GM21381 (cell line): ENCODE measurements around the gene OR1G1.
"Not testable (repeated sequence)": the region's sequence is repeated elsewhere in the genome, so short reads cannot be mapped to it uniquely, and the experiment has no call there.

Source experiments
- ATAC-seq: cut with Tn5 transposase; IDR thresholded peaks from one replicate; pipeline ENCODE4 v1.9.1; 2021; ENCODE audit warnings: mild to moderate bottlenecking, moderate library complexity; ENCODE audit not compliant: unreplicated experiment

Gene OR1G1

GRCh38 chr17:3127451-3127850 is at the start of gene OR1G1:
Gene OR1G1 (minus strand): TSS chr17:3127551. CDS start chr17:3127551, 0 bp downstream.
- ATAC-seq = no peak

- no peak for ATAC-seq
These were observed 40.2 kb upstream of the OR1G1 start for GRCh38 chr17:3167574-3167973.

- no peak for ATAC-seq
These were observed 29.9 kb upstream of the OR1G1 start for GRCh38 chr17:3157218-3157617.

- not testable (repeated sequence) for ATAC-seq
These were observed 10.1 kb upstream of the OR1G1 start for GRCh38 chr17:3137494-3137893.

DNA sequence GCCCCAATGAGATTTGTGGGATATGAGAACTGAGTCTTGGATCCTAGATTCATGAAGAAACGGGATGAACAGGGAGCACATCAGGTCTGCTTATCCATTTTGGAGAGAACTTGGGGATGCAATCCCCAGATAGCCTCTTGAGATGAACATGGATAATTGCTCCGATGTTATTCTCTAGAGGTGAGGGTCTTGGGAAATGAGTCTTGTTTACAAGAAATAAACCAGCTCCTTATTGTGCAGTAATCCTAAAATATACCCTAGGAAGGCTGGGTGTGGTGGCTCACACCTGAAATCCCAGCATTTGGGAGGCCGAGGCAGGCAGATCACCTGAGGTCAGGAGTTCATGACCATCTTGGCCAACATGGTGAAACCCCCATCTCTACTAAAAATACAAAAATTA is 23.0 kb downstream of the OR1G1 start, which contains the start of gene OR1D2:
Gene OR1D2 (minus strand): TSS at position 101 of the 400 bp plus-strand sequence. CDS start 11,426 bp downstream, outside the sequence.
- no peak for ATAC-seq
